ENCODE results near the gene NMNAT2.

DNA sequence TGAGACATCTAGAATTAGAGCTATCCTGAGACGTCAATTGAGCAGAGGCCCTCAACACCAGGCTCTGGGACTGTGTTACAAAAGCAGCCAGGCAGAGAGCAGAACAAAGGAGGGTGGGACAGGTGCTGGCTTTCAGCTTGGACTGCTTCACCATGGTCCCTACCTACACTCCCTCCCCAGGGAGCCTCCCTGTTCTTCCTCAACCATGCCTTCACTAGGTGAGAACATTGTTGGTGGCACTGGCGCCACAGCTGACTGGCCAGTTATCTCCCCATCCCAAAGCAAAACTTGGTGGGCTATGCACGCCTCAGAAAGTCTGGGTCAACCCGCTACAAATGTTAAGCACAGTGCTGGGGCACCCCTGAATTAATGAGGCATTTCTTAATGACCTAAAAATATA, 87.8 kb downstream of the NMNAT2 start:
- no peak for TF ChIP-seq POLR2A (IDR thresholded peaks at IDR 0.05; ENCODE audit: borderline replicate concordance, extremely low read depth, insufficient read depth, insufficient read length)
- TF ChIP-seq, protein P1, sequence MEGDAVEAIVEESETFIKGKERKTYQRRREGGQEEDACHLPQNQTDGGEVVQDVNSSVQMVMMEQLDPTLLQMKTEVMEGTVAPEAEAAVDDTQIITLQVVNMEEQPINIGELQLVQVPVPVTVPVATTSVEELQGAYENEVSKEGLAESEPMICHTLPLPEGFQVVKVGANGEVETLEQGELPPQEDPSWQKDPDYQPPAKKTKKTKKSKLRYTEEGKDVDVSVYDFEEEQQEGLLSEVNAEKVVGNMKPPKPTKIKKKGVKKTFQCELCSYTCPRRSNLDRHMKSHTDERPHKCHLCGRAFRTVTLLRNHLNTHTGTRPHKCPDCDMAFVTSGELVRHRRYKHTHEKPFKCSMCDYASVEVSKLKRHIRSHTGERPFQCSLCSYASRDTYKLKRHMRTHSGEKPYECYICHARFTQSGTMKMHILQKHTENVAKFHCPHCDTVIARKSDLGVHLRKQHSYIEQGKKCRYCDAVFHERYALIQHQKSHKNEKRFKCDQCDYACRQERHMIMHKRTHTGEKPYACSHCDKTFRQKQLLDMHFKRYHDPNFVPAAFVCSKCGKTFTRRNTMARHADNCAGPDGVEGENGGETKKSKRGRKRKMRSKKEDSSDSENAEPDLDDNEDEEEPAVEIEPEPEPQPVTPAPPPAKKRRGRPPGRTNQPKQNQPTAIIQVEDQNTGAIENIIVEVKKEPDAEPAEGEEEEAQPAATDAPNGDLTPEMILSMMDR (IDR thresholded peaks at IDR 0.05 in 2 of 3, conservative IDR thresholded peaks at IDR 0.05 in 1 of 3; ENCODE audit: borderline replicate concordance in 1 of 3, insufficient read depth in 1 of 3, low read depth in 2 of 3, low read length in 2 of 3) = no peak
- TF ChIP-seq POLR2AphosphoS5 (IDR thresholded peaks at IDR 0.05; ENCODE audit: low read depth, low read length) = no peak
- no peak for TF ChIP-seq FOSL1 (IDR thresholded peaks at IDR 0.05; ENCODE audit: low read depth)
- TF ChIP-seq REST (IDR thresholded peaks at IDR 0.05; ENCODE audit: low read depth) = no peak
- TF ChIP-seq EZH2 (IDR thresholded peaks at IDR 0.05) = no peak
- no peak for TF ChIP-seq YY1 (IDR thresholded peaks at IDR 0.05; ENCODE audit: extremely low read depth, insufficient replicate concordance, low read depth, low read length)

All from HCT116 (cell line).